Tibial nerve (tissue), 3 donors: ENCODE results near the gene GAREM2.

ENCODE experiments used
- CTCF ChIP-seq, 5 experiments: fragments of 200-600 bp in 3 of 5; fragments of 450-650 bp in 2 of 5; sonication (generic) in 3 of 5; IDR thresholded peaks; one replicate each; pipeline ENCODE4 v1.5.1; 2016 to 2019; ENCODE audit warnings: antibody characterized with exemption in 5 of 5, mild to moderate bottlenecking in 3 of 5, moderate library complexity in 2 of 5
- POLR2A ChIP-seq, 2 donors: fragments of 450-650 bp; IDR thresholded peaks; one replicate each; pipeline ENCODE4 v1.6.1; 2017; ENCODE audit warnings: antibody characterized with exemption in 2 of 2, mild to moderate bottlenecking in 2 of 2, moderate library complexity in 2 of 2

GRCh38 chr2:26185304-26185928, 12.5 kb downstream of the GAREM2 start:
- no peak for TF ChIP-seq CTCF (IDR thresholded peaks at IDR 0.05)
- TF ChIP-seq POLR2A (IDR thresholded peaks at IDR 0.05), result no peak
